IMR-90 (cell line): ENCODE results near the gene IL1RAP. TPM values are rescaled to one million over a fixed set of nuclear protein-coding genes. Genes with fewer than 3 reads are reported as not detected.

Experiments
- ATAC-seq: fragments of 200-7000 bp; cut with Tn5 transposase; 2 replicates; pipeline ENCODE4 v1.9.1; 2020; ENCODE audit warnings: low read depth, mild to moderate bottlenecking, moderate library complexity
- BruUV-seq: library from RNA; stranded (reverse); fragments of 400-500 nt; replicated peaks from 2 replicates; lab custom pipeline; 2021; lab: Mats Ljungman, UMichigan
- CTCF ChIA-PET: fragments of 300-600 bp; formaldehyde crosslinking; extraction: SDS; loops from one replicate; lab custom pipeline; 2021; ENCODE audit warnings: antibody characterized with exemption; lab: Yijun Ruan, JAX
- POLR2A ChIA-PET: fragments of 300-600 bp; sonication (Branson Sonifier 250); formaldehyde crosslinking; loops from one replicate; lab custom pipeline; 2022; ENCODE audit warnings: antibody characterized with exemption; ENCODE audit not compliant: unreplicated experiment; lab: Charles Lee
- DNase-seq: peaks from one replicate; pipeline ENCODE4 v3.0.0; 2013
- H2AFZ ChIP-seq: replicated peaks from 2 replicates; pipeline ENCODE3; 2013; ENCODE audit warnings: low read length, mild to moderate bottlenecking; ENCODE audit not compliant: poor library complexity
- H2AK5ac ChIP-seq: 2 replicates; pipeline ENCODE4 v1.6.1; 2013; ENCODE audit warnings: low read depth, low read length, inconsistent platforms
- H2AK9ac ChIP-seq: replicated peaks from 2 replicates; pipeline ENCODE3; 2013; ENCODE audit warnings: mild to moderate bottlenecking, low read depth, low read length, moderate library complexity; ENCODE audit not compliant: poor library complexity
- H2BK120ac ChIP-seq: 2 replicates; pipeline ENCODE4 v1.6.1; 2013; ENCODE audit warnings: low read depth, low read length, inconsistent platforms
- H2BK15ac ChIP-seq: 3 replicates; pipeline ENCODE4 v1.6.1; 2013; ENCODE audit warnings: low read depth, low read length, inconsistent platforms
- H2BK20ac ChIP-seq: 2 replicates; pipeline ENCODE4 v1.6.1; 2013; ENCODE audit warnings: low read depth, mild to moderate bottlenecking, inconsistent platforms, low read length, moderate library complexity
- H2BK5ac ChIP-seq: 2 replicates; pipeline ENCODE4 v1.6.1; 2013; ENCODE audit warnings: mild to moderate bottlenecking, low read depth, low read length, inconsistent platforms; ENCODE audit not compliant: poor library complexity, severe bottlenecking
- H3K14ac ChIP-seq: replicated peaks from 2 replicates; pipeline ENCODE4 v1.6.1; 2013; ENCODE audit warnings: low read depth, low read length, inconsistent platforms
- H3K18ac ChIP-seq: 2 replicates; pipeline ENCODE4 v1.6.1; 2013; ENCODE audit warnings: low read depth, low read length, control low read depth
- H3K23ac ChIP-seq: 2 replicates; pipeline ENCODE4 v1.6.1; 2013; ENCODE audit warnings: low read depth, low read length, inconsistent platforms
- H3K27ac ChIP-seq: 2 replicates; pipeline ENCODE4 v1.5.1; 2013; ENCODE audit warnings: mild to moderate bottlenecking, control low read depth, low read length; ENCODE audit not compliant: insufficient read depth
- H3K27me3 ChIP-seq: 2 replicates; pipeline ENCODE4 v1.6.1; 2013; ENCODE audit warnings: low read length; ENCODE audit not compliant: control insufficient read depth, insufficient read depth
- H3K36me3 ChIP-seq: 2 replicates; pipeline ENCODE4 v1.6.1; 2013; ENCODE audit warnings: low read length, mixed read lengths; ENCODE audit not compliant: control insufficient read depth, insufficient read depth
- H3K4ac ChIP-seq: 2 replicates; pipeline ENCODE4 v1.6.1; 2013; ENCODE audit warnings: low read depth, low read length, inconsistent platforms
- H3K4me1 ChIP-seq: 2 replicates; pipeline ENCODE4 v1.6.1; 2013; ENCODE audit warnings: low read length, mixed read lengths; ENCODE audit not compliant: control insufficient read depth, insufficient read depth
- H3K4me2 ChIP-seq: 2 replicates; pipeline ENCODE4 v1.6.1; 2013; ENCODE audit warnings: low read depth, mild to moderate bottlenecking, control low read depth, low read length, moderate library complexity
- H3K4me3 ChIP-seq: 2 replicates; pipeline ENCODE4 v1.5.1; 2013; ENCODE audit warnings: low read depth, mild to moderate bottlenecking, control low read depth, low read length, moderate library complexity; ENCODE audit not compliant: insufficient read depth
- H3K56ac ChIP-seq: 2 replicates; pipeline ENCODE4 v1.6.1; 2013; ENCODE audit warnings: low read length, inconsistent platforms; ENCODE audit not compliant: insufficient read depth; ENCODE audit errors: extremely low read depth
- H3K79me1 ChIP-seq, 2 experiments: 2 replicates each; pipeline ENCODE4 v1.6.1; 2013; ENCODE audit warnings: low read length in 2 of 2, inconsistent platforms in 1 of 2, low read depth in 1 of 2
- H3K9ac ChIP-seq: 2 replicates; pipeline ENCODE4 v1.6.1; 2013; ENCODE audit warnings: low read depth, low read length, control low read depth
- H3K9me1 ChIP-seq: 2 replicates; pipeline ENCODE4 v1.6.1; 2013; ENCODE audit warnings: low read length, inconsistent platforms; ENCODE audit not compliant: insufficient read depth
- H3K9me3 ChIP-seq: 2 replicates; pipeline ENCODE4 v1.6.1; 2013; ENCODE audit warnings: low read length; ENCODE audit not compliant: control insufficient read depth, insufficient read depth
- H4K20me1 ChIP-seq: 2 replicates; pipeline ENCODE4 v1.6.1; 2013; ENCODE audit warnings: low read length, inconsistent platforms; ENCODE audit not compliant: insufficient read depth
- H4K5ac ChIP-seq: 2 replicates; pipeline ENCODE4 v1.6.1; 2013; ENCODE audit warnings: mild to moderate bottlenecking, low read depth, low read length, control low read depth
- H4K8ac ChIP-seq, 2 experiments: 2 replicates each; pipeline ENCODE4 v1.6.1; 2013; ENCODE audit warnings: low read depth in 2 of 2, low read length in 2 of 2, control low read depth in 1 of 2, inconsistent platforms in 1 of 2
- H4K91ac ChIP-seq: 2 replicates; pipeline ENCODE4 v1.6.1; 2013; ENCODE audit warnings: low read depth, low read length, inconsistent platforms; ENCODE audit not compliant: insufficient read depth
- CHD1 ChIP-seq: IDR thresholded peaks from 2 replicates; pipeline ENCODE4 v1.6.1; 2012; ENCODE audit warnings: low read depth, low read length, improper control_type of control experiment
- CTCF ChIP-seq: conservative IDR thresholded peaks from 2 replicates; pipeline ENCODE4 v1.5.1; 2012; ENCODE audit warnings: mild to moderate bottlenecking, low read depth, low read length, improper control_type of control experiment
- FOS ChIP-seq: fragments of 150-350 bp; IDR thresholded peaks from 2 replicates; pipeline ENCODE4 v1.6.1; 2016; ENCODE audit warnings: low read depth, low read length
- MAFK ChIP-seq: IDR thresholded peaks from 2 replicates; pipeline ENCODE4 v1.6.1; 2012; ENCODE audit warnings: low read depth, low read length, improper control_type of control experiment
- MAZ ChIP-seq: IDR thresholded peaks from 2 replicates; pipeline ENCODE4 v1.6.1; 2012; ENCODE audit warnings: low read depth, mild to moderate bottlenecking, low read length, improper control_type of control experiment, moderate library complexity, borderline replicate concordance
- MXI1 ChIP-seq: IDR thresholded peaks from 2 replicates; pipeline ENCODE4 v1.6.1; 2012; ENCODE audit warnings: low read depth, mild to moderate bottlenecking, low read length, moderate library complexity, borderline replicate concordance
- NFE2L2 ChIP-seq: fragments of 150-350 bp; IDR thresholded peaks from 2 replicates; pipeline ENCODE4 v1.6.1; 2016; ENCODE audit warnings: low read depth, mild to moderate bottlenecking, low read length
- POLR2A ChIP-seq: IDR thresholded peaks from 2 replicates; pipeline ENCODE4 v1.6.1; 2012; ENCODE audit warnings: mild to moderate bottlenecking, low read depth, low read length
- RAD21 ChIP-seq: IDR thresholded peaks from 2 replicates; pipeline ENCODE4 v1.6.1; 2012; ENCODE audit warnings: low read length, improper control_type of control experiment
- RCOR1 ChIP-seq: IDR thresholded peaks from 2 replicates; pipeline ENCODE4 v1.6.1; 2012; ENCODE audit warnings: mild to moderate bottlenecking, low read length, improper control_type of control experiment; ENCODE audit not compliant: insufficient replicate concordance
- RFX5 ChIP-seq: IDR thresholded peaks from 2 replicates; pipeline ENCODE4 v1.8.0; 2012; ENCODE audit warnings: low read depth, mild to moderate bottlenecking, low read length, moderate library complexity
- SMC3 ChIP-seq: fragments of 150-350 bp; IDR thresholded peaks from 2 replicates; pipeline ENCODE4 v1.6.1; 2016; ENCODE audit warnings: low read depth, mild to moderate bottlenecking, antibody characterized with exemption, low read length, moderate library complexity
- USF2 ChIP-seq: fragments of 150-350 bp; IDR thresholded peaks from 2 replicates; pipeline ENCODE4 v1.6.1; 2017; ENCODE audit warnings: mild to moderate bottlenecking, antibody characterized with exemption, low read length, low read depth
- WGBS, 2 experiments: methylation state at CpG; one replicate each; pipeline versions ENCODE4 v1.1.5 to v1.1.7; 2013; ENCODE audit warnings: missing lambda C conversion rate in 2 of 2; ENCODE audit not compliant: insufficient read length in 1 of 2; ENCODE audit errors: extremely low coverage in 2 of 2; 5-methylcytosine and 5-hydroxymethylcytosine counted together
- dilution Hi-C: fragments of 300-500 bp; cut with HindIII; formaldehyde crosslinking; loops from one replicate; pipeline ENCODE4 v1.14.3; 2018; ENCODE audit warnings: low sequenced_read_pairs; ENCODE audit not compliant: unreplicated experiment
- in situ Hi-C: fragments of 300-500 bp; cut with MboI; formaldehyde crosslinking; loops from 3 replicates; pipeline ENCODE4 v1.14.3; 2019; ENCODE audit warnings: low sequenced_read_pairs, inconsistent platforms, mixed read lengths
- intact Hi-C: fragments of 100-400 bp; cut with micrococcal nuclease; formaldehyde crosslinking; loops from 2 replicates; pipeline ENCODE4 v1.10.0; 2022
- polyA plus RNA-seq, 3 experiments: library from polyadenylated mRNA; depleted of rRNA; stranded (reverse); fragments of >200 nt; gene quantifications; 2 replicates each; pipeline ENCODE4 v1.2.3, GENCODE V29; 2012; ENCODE audit warnings: low replicate concordance in 1 of 3
- total RNA-seq: library from RNA; depleted of rRNA; stranded (reverse); fragments of >200 nt; gene quantifications from 2 replicates; pipeline ENCODE4 v1.2.3, GENCODE V29; 2012

Gene IL1RAP
- total and polyA plus RNA-seq, 2 of the 4 experiments (the other 2 are of a cell fraction) = 8.3 to 11.3 TPM

- Histone ChIP-seq H4K5ac (peak overlapping the region; percentile 86), H3K9me1 (peaks cover 8% of the 10 kb centered on the region), H3K27ac (peak overlapping the region; percentile 40), H3K9me3 (no peaks in the 10 kb centered on the region), H2AK5ac (peak overlapping the region; percentile 97), H3K79me1 (peaks cover 5 to 9% of the 10 kb centered on the region in 2 experiments; a peak in 3 of 4 replicates), H2BK15ac (peak overlapping the region; percentile 92), H2BK20ac (peak overlapping the region; percentile 97), H2BK120ac (peak overlapping the region; percentile 91), H4K20me1 (no peaks in the 10 kb centered on the region), H3K4me3 (no peak overlapping the region), H3K36me3 (no peaks in the 10 kb centered on the region), H2AK9ac (peak overlapping the region; percentile 33), H3K18ac (peak overlapping the region; percentile 89), H2BK5ac (peak overlapping the region; percentile 96), H3K56ac (peak overlapping the region; percentile 80), H3K23ac (peak overlapping the region; percentile 35), H4K91ac (peak overlapping the region; percentile 93), H4K8ac (peak overlapping the region; percentile 68 to 87), H3K9ac (no peak overlapping the region; the same call in 1 of the 2 replicates), H2AFZ (peak overlapping the region; percentile 80), H3K4me2 (peak overlapping the region; percentile 69; the same call in 1 of the 2 replicates), H3K14ac (peak overlapping the region; percentile 75), H3K27me3 (no peaks in the 10 kb centered on the region), H3K4ac (peak overlapping the region; percentile 87), H3K4me1 (peaks cover 18% of the 10 kb centered on the region)
- ChIA-PET POLR2A (interaction anchor here (0.6 kb wide), 1 partner anchor 15 kb away, joined by 3 read pairs; no protein-coding TSS in a partner anchor), CTCF (interaction anchor here (0.6 kb wide), 1 partner anchor 14 kb away, joined by 3 read pairs; no protein-coding TSS in a partner anchor)
- WGBS, 2 experiments = 0% methylated on average over 1 of the region's 6 CpGs; no CpG with 5 or more reads in 1 of the 2 experiments
- in situ Hi-C loops = no loop called here
- no TSS peak for BruUV-seq
- dilution Hi-C loops = no loop called here
- DNase-seq (peak; percentile 95), ATAC-seq (peak; percentile 92)
- intact Hi-C loops = no loop called here
- no peak for TF ChIP-seq RCOR1
- no peak for TF ChIP-seq SMC3
- TF ChIP-seq NFE2L2 = no peak; the same call in 1 of the 2 replicates
- no peak for TF ChIP-seq MXI1
- TF ChIP-seq MAZ = peak; percentile 11; the same call in 1 of the 2 replicates
- TF ChIP-seq USF2 = no peak
- TF ChIP-seq FOS = peak; percentile 87
- no peak for TF ChIP-seq POLR2A
- no peak for TF ChIP-seq MAFK
- TF ChIP-seq CTCF = no peak
- no peak for TF ChIP-seq RAD21
- no peak for TF ChIP-seq RFX5
- TF ChIP-seq CHD1 = no peak
Observed at GRCh38 chr3:190585805-190586630, 72.1 kb downstream of the IL1RAP start.
